ENCODE results near the gene RNF141. TPM values are rescaled to one million over a fixed set of nuclear protein-coding genes. Genes with fewer than 3 reads are reported as not detected.

Gene RNF141
- polyA plus RNA-seq, 1 of the 3 experiments (the other 2 are of a cell fraction) = 6.9 TPM

- ChIA-PET POLR2A (no interaction called here), CTCF (no interaction called here)
- H3K9ac ChIP-seq = no peak overlapping the region
- H3K4me2 ChIP-seq = 0 out of 2 replicates have a peak overlapping the region, but pooled peaks have one; percentile 9
- no peaks in the 10 kb centered on the region for H3K36me3 ChIP-seq (replicated peaks in 1 of 2; ENCODE audit: control insufficient read depth in 1 of 2, insufficient read depth in 2 of 2, low read length in 1 of 2)
- no peaks in the 10 kb centered on the region for H3K79me2 ChIP-seq (ENCODE audit: insufficient read depth)
- no peaks in the 10 kb centered on the region for H4K20me1 ChIP-seq (ENCODE audit: insufficient read depth)
- 64% methylated on average over 4 of the region's 4 CpGs for WGBS (ENCODE audit: low lambda C conversion rate)
- H2AFZ ChIP-seq (ENCODE audit: low read depth) = no peak overlapping the region
- H3K4me3 ChIP-seq (ENCODE audit: low read depth in 2 of 2, low read length in 1 of 2) = no peak overlapping the region
- H3F3A ChIP-seq (replicated peaks; ENCODE audit: insufficient read depth) = peaks cover 5% of the 10 kb centered on the region
- no peak for DNase-seq
- H3K27ac ChIP-seq (ENCODE audit: low read depth in 2 of 2, low read length in 1 of 2) = peak overlapping the region in 1 of 2 experiments; percentile 68; a peak in 2 of 4 replicates
- no peaks in the 10 kb centered on the region for H3K9me3 ChIP-seq
- no peaks in the 10 kb centered on the region for H3K27me3 ChIP-seq (ENCODE audit: insufficient read depth)
- H3K4me1 ChIP-seq (ENCODE audit: control insufficient read depth in 1 of 2, insufficient read depth in 2 of 2, low read depth in 1 of 2, low read length in 1 of 2) = peaks cover 0 to 7% of the 10 kb centered on the region in 2 experiments; a peak in 1 of 4 replicates
- TF ChIP-seq TCF12 (IDR thresholded peaks at IDR 0.05) = no peak
- TF ChIP-seq SMC3 (IDR thresholded peaks at IDR 0.05; ENCODE audit: low read depth, low read length) = no peak
- TF ChIP-seq REST (IDR thresholded peaks at IDR 0.05; ENCODE audit: low read depth, low read length) = no peak
- no peaks in the 10 kb centered on the region for H3K9me2 ChIP-seq
Measured at GRCh38 chr11:10551290-10551592, 10.3 kb upstream of the RNF141 start.

- H3K9me3 ChIP-seq = no peaks in the 10 kb centered on the region
Measured at GRCh38 chr11:10550503-10551289, 9.7 kb upstream of the RNF141 start.

More at GRCh38 chr11:10550503-10551289, 9.7 kb upstream of the RNF141 start:
- H3K9ac ChIP-seq = no peak overlapping the region
- no peaks in the 10 kb centered on the region for H4K20me1 ChIP-seq (ENCODE audit: insufficient read depth)
- no peak overlapping the region for H2AFZ ChIP-seq (ENCODE audit: low read depth)
- WGBS (ENCODE audit: low lambda C conversion rate) = 44% methylated on average over 3 of the region's 3 CpGs
- H3K36me3 ChIP-seq (replicated peaks in 1 of 2; ENCODE audit: control insufficient read depth in 1 of 2, insufficient read depth in 2 of 2, low read length in 1 of 2) = no peaks in the 10 kb centered on the region
- CTCF ChIA-PET = interaction anchor here (0.7 kb wide), 1 partner anchor 290 kb away, joined by 3 read pairs; no protein-coding TSS in a partner anchor
- H3K27ac ChIP-seq (ENCODE audit: low read depth in 2 of 2, low read length in 1 of 2) = peak overlapping the region in 1 of 2 experiments; percentile 68; a peak in 2 of 4 replicates
- TF ChIP-seq IRF3 (IDR thresholded peaks at IDR 0.05; ENCODE audit: low read depth, low read length) (no peak), ZBTB33 (IDR thresholded peaks at IDR 0.05; ENCODE audit: borderline replicate concordance, low read depth) (no peak), FOSL2 (IDR thresholded peaks at IDR 0.05; ENCODE audit: borderline replicate concordance, low read depth) (peak; percentile 85; the same call in 1 of the 2 replicates), RXRA (IDR thresholded peaks at IDR 0.05; ENCODE audit: borderline replicate concordance, low read depth) (peak; percentile 76; the same call in 1 of the 2 replicates), EP300 (IDR thresholded peaks at IDR 0.05; ENCODE audit: borderline replicate concordance in 1 of 2, low read depth in 1 of 2, low read length in 1 of 2) (0 out of 4 replicates have a peak, but pooled peaks of 1 of the 2 experiments have one; percentile 31), TCF12 (IDR thresholded peaks at IDR 0.05) (peak; percentile 82), JUND (IDR thresholded peaks at IDR 0.05) (peak; percentile 73)
- no peak for DNase-seq
- H3K4me1 ChIP-seq (ENCODE audit: control insufficient read depth in 1 of 2, insufficient read depth in 2 of 2, low read depth in 1 of 2, low read length in 1 of 2) = 0 out of 4 replicates have a peak, but pooled peaks cover 0 to 7% of the 10 kb centered on the region in 2 experiments
- POLR2A ChIA-PET = no interaction called here
- no peaks in the 10 kb centered on the region for H3K27me3 ChIP-seq (ENCODE audit: insufficient read depth)
- no peaks in the 10 kb centered on the region for H3K9me2 ChIP-seq
- no peaks in the 10 kb centered on the region for H3K79me2 ChIP-seq (ENCODE audit: insufficient read depth)
- H3K4me3 ChIP-seq (ENCODE audit: low read depth in 2 of 2, low read length in 1 of 2) = no peak overlapping the region
- 0 out of 2 replicates have a peak overlapping the region, but pooled peaks have one; percentile 9 for H3K4me2 ChIP-seq
- peaks cover 5% of the 10 kb centered on the region for H3F3A ChIP-seq (replicated peaks; ENCODE audit: insufficient read depth)

Measured in SK-N-SH (cell line).